ENCODE measurements around the gene PGBD2. TPM values are rescaled to one million over a fixed set of nuclear protein-coding genes. Genes with fewer than 3 reads are reported as not detected.

Gene PGBD2
- total and polyA plus RNA-seq, 4 donors: 1.8 to 6.7 (median 4.8) TPM

GRCh38 chr1:248897412-248898337 is 8.4 kb upstream of the PGBD2 start:
- Histone ChIP-seq H3K27ac (ENCODE audit: low read depth in 1 of 2, low read length in 2 of 2) (no peak overlapping the region), H3K4me1 (ENCODE audit: control insufficient read depth in 1 of 2, insufficient read depth in 2 of 2, low read length in 2 of 2) (no peaks in the 10 kb centered on the region), H3K27me3 (ENCODE audit: control insufficient read depth in 1 of 2, insufficient read depth in 2 of 2, low read length in 1 of 2) (peaks cover 0 to 2% of the 10 kb centered on the region in 2 donors), H3K4me3 (ENCODE audit: low read length in 2 of 2) (no peak overlapping the region), H3K36me3 (ENCODE audit: control insufficient read depth in 1 of 2, insufficient read depth in 2 of 2, low read length in 1 of 2) (no peaks in the 10 kb centered on the region), H3K9me3 (ENCODE audit: control insufficient read depth, low read length) (peaks cover 2% of the 10 kb centered on the region)
- intact Hi-C loops (cut with DNase I): no loop called here
- ATAC-seq (ENCODE audit: low FRiP score) (no peak), DNase-seq (no peak)
- 72 to 78% methylated on average over 9 of the region's 9 CpGs for WGBS, 2 donors

GRCh38 chr1:248900637-248901036 is 5.4 kb upstream of the PGBD2 start:
- intact Hi-C loops (cut with DNase I): no loop called here
- no peak overlapping the region for H3K4me3 ChIP-seq (ENCODE audit: low read length in 2 of 2)
- DNase-seq (no peak), ATAC-seq (ENCODE audit: low FRiP score) (no peak)
- no peaks in the 10 kb centered on the region for H3K27me3 ChIP-seq (ENCODE audit: control insufficient read depth in 1 of 2, insufficient read depth in 2 of 2, low read length in 1 of 2)
- H3K4me1 ChIP-seq (ENCODE audit: control insufficient read depth in 1 of 2, insufficient read depth in 2 of 2, low read length in 2 of 2): peaks cover 0 to 2% of the 10 kb centered on the region in 2 donors
- no peaks in the 10 kb centered on the region for H3K9me3 ChIP-seq (ENCODE audit: control insufficient read depth, low read length)
- H3K36me3 ChIP-seq (ENCODE audit: control insufficient read depth in 1 of 2, insufficient read depth in 2 of 2, low read length in 1 of 2): no peaks in the 10 kb centered on the region
- H3K27ac ChIP-seq (ENCODE audit: low read depth in 1 of 2, low read length in 2 of 2): no peak overlapping the region
- WGBS, 2 donors: 92 to 94% methylated on average over 1 of the region's 1 CpG

GRCh38 chr1:248901578-248901977 is 4.5 kb upstream of the PGBD2 start:
- WGBS, 2 donors: 86 to 90% methylated on average over 2 of the region's 2 CpGs
- DNase-seq: no peak
- H3K9me3 ChIP-seq (ENCODE audit: control insufficient read depth, low read length): no peaks in the 10 kb centered on the region
- H3K36me3 ChIP-seq (ENCODE audit: control insufficient read depth in 1 of 2, insufficient read depth in 2 of 2, low read length in 1 of 2): no peaks in the 10 kb centered on the region
- no peak for ATAC-seq (ENCODE audit: low FRiP score)
- intact Hi-C loops (cut with DNase I): no loop called here
- H3K27me3 ChIP-seq (ENCODE audit: control insufficient read depth in 1 of 2, insufficient read depth in 2 of 2, low read length in 1 of 2): no peaks in the 10 kb centered on the region
- H3K4me1 ChIP-seq (ENCODE audit: control insufficient read depth in 1 of 2, insufficient read depth in 2 of 2, low read length in 2 of 2): peaks cover 0 to 2% of the 10 kb centered on the region in 2 donors
- no peak overlapping the region for H3K27ac ChIP-seq (ENCODE audit: low read depth in 1 of 2, low read length in 2 of 2)
- no peak overlapping the region for H3K4me3 ChIP-seq (ENCODE audit: low read length in 2 of 2)

- Histone ChIP-seq H3K27ac (ENCODE audit: low read depth in 1 of 2, low read length in 2 of 2) (no peak overlapping the region), H3K4me3 (ENCODE audit: low read length in 2 of 2) (no peak overlapping the region), H3K36me3 (ENCODE audit: control insufficient read depth in 1 of 2, insufficient read depth in 2 of 2, low read length in 1 of 2) (no peaks in the 10 kb centered on the region), H3K27me3 (ENCODE audit: control insufficient read depth in 1 of 2, insufficient read depth in 2 of 2, low read length in 1 of 2) (no peaks in the 10 kb centered on the region), H3K4me1 (ENCODE audit: control insufficient read depth in 1 of 2, insufficient read depth in 2 of 2, low read length in 2 of 2) (peaks cover 0 to 2% of the 10 kb centered on the region in 2 donors), H3K9me3 (ENCODE audit: control insufficient read depth, low read length) (no peaks in the 10 kb centered on the region)
- DNase-seq (no peak), ATAC-seq (ENCODE audit: low FRiP score) (no peak)
- 81 to 82% methylated on average over 3 of the region's 3 CpGs for WGBS, 2 donors
- intact Hi-C loops (cut with DNase I): no loop called here
Observed at GRCh38 chr1:248904437-248905216, 1.4 kb upstream of the PGBD2 start.

- intact Hi-C loops (cut with DNase I): loop anchor here in 1 of 2 donors (2.0 kb wide), 2 partner anchors 33 to 47 kb away; partner anchors contain the start of gene ZNF692
- no peak for ATAC-seq (ENCODE audit: low FRiP score)
- WGBS, 2 donors: 36% methylated on average over 4 of the region's 4 CpGs
Observed at GRCh38 chr1:248905662-248906008, 400 bp upstream of the PGBD2 start.

GRCh38 chr1:248906753-248907661 is 972 bp downstream of the PGBD2 start:
- 17 to 18% methylated on average over 15 to 18 of the region's 18 CpGs for WGBS, 2 donors
- Histone ChIP-seq H3K27ac (ENCODE audit: low read depth in 1 of 2, low read length in 2 of 2) (peak overlapping the region in 1 of 2 donors; percentile 72), H3K4me3 (ENCODE audit: low read length in 2 of 2) (peak overlapping the region; percentile 40 to 61), H3K36me3 (ENCODE audit: control insufficient read depth in 1 of 2, insufficient read depth in 2 of 2, low read length in 1 of 2) (peaks cover 0 to 1% of the 10 kb centered on the region in 2 donors), H3K4me1 (ENCODE audit: control insufficient read depth in 1 of 2, insufficient read depth in 2 of 2, low read length in 2 of 2) (peaks cover 0 to 2% of the 10 kb centered on the region in 2 donors), H3K27me3 (ENCODE audit: control insufficient read depth in 1 of 2, insufficient read depth in 2 of 2, low read length in 1 of 2) (no peaks in the 10 kb centered on the region), H3K9me3 (ENCODE audit: control insufficient read depth, low read length) (no peaks in the 10 kb centered on the region)
- ATAC-seq (ENCODE audit: low FRiP score) (no peak), DNase-seq (no peak)
- intact Hi-C loops (cut with DNase I): loop anchor here in 1 of 2 donors (2.0 kb wide), 2 partner anchors 34 to 48 kb away; partner anchors contain the start of gene ZNF692

More at GRCh38 chr1:248905662-248906008, 400 bp upstream of the PGBD2 start:
- DNase-seq: no peak
- peak overlapping the region; percentile 4 to 44 for H3K4me3 ChIP-seq (ENCODE audit: low read length in 2 of 2)
- H3K27ac ChIP-seq (ENCODE audit: low read depth in 1 of 2, low read length in 2 of 2): peak overlapping the region in 1 of 2 donors; percentile 34
- H3K36me3 ChIP-seq (ENCODE audit: control insufficient read depth in 1 of 2, insufficient read depth in 2 of 2, low read length in 1 of 2): peaks cover 0 to 1% of the 10 kb centered on the region in 2 donors
- H3K4me1 ChIP-seq (ENCODE audit: control insufficient read depth in 1 of 2, insufficient read depth in 2 of 2, low read length in 2 of 2): peaks cover 0 to 2% of the 10 kb centered on the region in 2 donors
- no peaks in the 10 kb centered on the region for H3K9me3 ChIP-seq (ENCODE audit: control insufficient read depth, low read length)
- H3K27me3 ChIP-seq (ENCODE audit: control insufficient read depth in 1 of 2, insufficient read depth in 2 of 2, low read length in 1 of 2): no peaks in the 10 kb centered on the region

GRCh38 chr1:248910761-248911160 is 4.7 kb downstream of the PGBD2 start:
- DNase-seq: no peak
- intact Hi-C loops (cut with DNase I): no loop called here
- ATAC-seq (ENCODE audit: low FRiP score): no peak
- H3K27ac ChIP-seq (ENCODE audit: low read depth in 1 of 2, low read length in 2 of 2): no peak overlapping the region
- no peaks in the 10 kb centered on the region for H3K4me1 ChIP-seq (ENCODE audit: control insufficient read depth in 1 of 2, insufficient read depth in 2 of 2, low read length in 2 of 2)
- peaks cover 4 to 6% of the 10 kb centered on the region in 2 donors for H3K36me3 ChIP-seq (ENCODE audit: control insufficient read depth in 1 of 2, insufficient read depth in 2 of 2, low read length in 1 of 2)
- no peak overlapping the region for H3K4me3 ChIP-seq (ENCODE audit: low read length in 2 of 2)
- H3K27me3 ChIP-seq (ENCODE audit: control insufficient read depth in 1 of 2, insufficient read depth in 2 of 2, low read length in 1 of 2): no peaks in the 10 kb centered on the region
- 91 to 95% methylated on average over 6 of the region's 6 CpGs for WGBS, 2 donors
- H3K9me3 ChIP-seq (ENCODE audit: control insufficient read depth, low read length): no peaks in the 10 kb centered on the region

- H3K27me3 ChIP-seq (ENCODE audit: control insufficient read depth in 1 of 2, insufficient read depth in 2 of 2, low read length in 1 of 2): no peaks in the 10 kb centered on the region
- peaks cover 16% of the 10 kb centered on the region in 2 donors for H3K36me3 ChIP-seq (ENCODE audit: control insufficient read depth in 1 of 2, insufficient read depth in 2 of 2, low read length in 1 of 2)
- no peak for ATAC-seq (ENCODE audit: low FRiP score)
- no peak overlapping the region for H3K27ac ChIP-seq (ENCODE audit: low read depth in 1 of 2, low read length in 2 of 2)
- no peak overlapping the region for H3K4me3 ChIP-seq (ENCODE audit: low read length in 2 of 2)
- intact Hi-C loops (cut with DNase I): no loop called here
- no peaks in the 10 kb centered on the region for H3K9me3 ChIP-seq (ENCODE audit: control insufficient read depth, low read length)
- 86% methylated on average over 2 of the region's 2 CpGs for WGBS, 2 donors
- DNase-seq: no peak
- no peaks in the 10 kb centered on the region for H3K4me1 ChIP-seq (ENCODE audit: control insufficient read depth in 1 of 2, insufficient read depth in 2 of 2, low read length in 2 of 2)
Observed at GRCh38 chr1:248913933-248914332, 7.9 kb downstream of the PGBD2 start.
